H9 (cell line): ENCODE data around the gene INTS3. TPM values are rescaled to one million over a fixed set of nuclear protein-coding genes. Genes with fewer than 3 reads are reported as not detected.

Experiments used
- DNase-seq: peaks from one replicate; pipeline ENCODE4 v3.0.0-alpha.2; 2017
- H2AFZ ChIP-seq: one replicate; pipeline ENCODE4 v1.6.1; 2013; ENCODE audit warnings: mild to moderate bottlenecking, low read length, control low read depth, moderate library complexity
- H2AK5ac ChIP-seq: 2 replicates; pipeline ENCODE4 v1.6.1; 2013; ENCODE audit warnings: low read length, control low read depth, mixed read lengths; ENCODE audit not compliant: insufficient read length
- H2BK120ac ChIP-seq: one replicate; pipeline ENCODE4 v1.6.1; 2013; ENCODE audit warnings: low read depth, mild to moderate bottlenecking, low read length, control low read depth, inconsistent platforms; ENCODE audit not compliant: poor library complexity, severe bottlenecking
- H2BK12ac ChIP-seq: 2 replicates; pipeline ENCODE4 v1.6.1; 2013; ENCODE audit warnings: low read length, control low read depth, mixed read lengths, low read depth; ENCODE audit not compliant: insufficient read length
- H2BK15ac ChIP-seq: 2 replicates; pipeline ENCODE4 v1.6.1; 2013; ENCODE audit warnings: low read depth, low read length, control low read depth
- H2BK20ac ChIP-seq: one replicate; pipeline ENCODE4 v1.6.1; 2013; ENCODE audit warnings: low read depth, mild to moderate bottlenecking, low read length, control low read depth, inconsistent platforms; ENCODE audit not compliant: poor library complexity, severe bottlenecking
- H2BK5ac ChIP-seq: 2 replicates; pipeline ENCODE4 v1.6.1; 2013; ENCODE audit warnings: low read length, control low read depth, mixed read lengths; ENCODE audit not compliant: insufficient read length
- H3K14ac ChIP-seq: 2 replicates; pipeline ENCODE4 v1.6.1; 2013; ENCODE audit warnings: low read length, control low read depth; ENCODE audit not compliant: insufficient read depth
- H3K18ac ChIP-seq: 2 replicates; pipeline ENCODE4 v1.6.1; 2013; ENCODE audit warnings: low read depth, mild to moderate bottlenecking, mixed read lengths, low read length, control low read depth; ENCODE audit not compliant: insufficient read length
- H3K23ac ChIP-seq: 2 replicates; pipeline ENCODE4 v1.6.1; 2013; ENCODE audit warnings: low read length, control low read depth, mixed read lengths, low read depth; ENCODE audit not compliant: insufficient read length
- H3K23me2 ChIP-seq: 2 replicates; pipeline ENCODE4 v1.6.1; 2013; ENCODE audit warnings: low read depth, mild to moderate bottlenecking, mixed read lengths, low read length, control low read depth; ENCODE audit not compliant: insufficient read length, poor library complexity, severe bottlenecking
- H3K27ac ChIP-seq: 2 replicates; pipeline ENCODE4 v1.5.1; 2013; ENCODE audit warnings: low read length, control low read depth, mixed read lengths, low read depth; ENCODE audit not compliant: insufficient read length
- H3K27me3 ChIP-seq: 2 replicates; pipeline ENCODE4 v1.6.1; 2013; ENCODE audit warnings: low read length, control low read depth, inconsistent platforms; ENCODE audit not compliant: insufficient read depth
- H3K4ac ChIP-seq: 2 replicates; pipeline ENCODE4 v1.6.1; 2013; ENCODE audit warnings: low read depth, mild to moderate bottlenecking, control low read depth, inconsistent platforms, low read length, moderate library complexity
- H3K4me1 ChIP-seq: 2 replicates; pipeline ENCODE4 v1.6.1; 2013; ENCODE audit warnings: low read length, control low read depth, inconsistent platforms; ENCODE audit not compliant: insufficient read depth
- H3K4me2 ChIP-seq: 2 replicates; pipeline ENCODE4 v1.6.1; 2013; ENCODE audit warnings: low read length, control low read depth, mixed read lengths; ENCODE audit not compliant: insufficient read length, insufficient read depth
- H3K56ac ChIP-seq: 2 replicates; pipeline ENCODE4 v1.6.1; 2013; ENCODE audit warnings: low read depth, mild to moderate bottlenecking, mixed read lengths, low read length, control low read depth; ENCODE audit not compliant: insufficient read length
- H3K79me1 ChIP-seq: 2 replicates; pipeline ENCODE4 v1.6.1; 2013; ENCODE audit warnings: low read depth, mild to moderate bottlenecking, moderate library complexity, low read length, control low read depth, inconsistent platforms; ENCODE audit not compliant: insufficient read depth, poor library complexity, severe bottlenecking
- H3K79me2 ChIP-seq: 2 replicates; pipeline ENCODE4 v1.6.1; 2013; ENCODE audit warnings: low read length, control low read depth, inconsistent platforms; ENCODE audit not compliant: insufficient read depth
- H3K9ac ChIP-seq: 2 replicates; pipeline ENCODE4 v1.6.1; 2013; ENCODE audit warnings: low read length, control low read depth, mixed read lengths; ENCODE audit not compliant: insufficient read length; ENCODE audit errors: extremely low read depth
- H3K9me3 ChIP-seq: one replicate; pipeline ENCODE4 v1.6.1; 2013; ENCODE audit warnings: low read depth, low read length, inconsistent platforms; ENCODE audit not compliant: control insufficient read depth
- H3T11ph ChIP-seq: one replicate; pipeline ENCODE4 v1.6.1; 2013; ENCODE audit warnings: mild to moderate bottlenecking, low read length, control low read depth, inconsistent platforms
- H4K20me1 ChIP-seq: one replicate; pipeline ENCODE4 v1.6.1; 2013; ENCODE audit not compliant: control insufficient read depth, insufficient read length, insufficient read depth
- H4K5ac ChIP-seq: 2 replicates; pipeline ENCODE4 v1.6.1; 2013; ENCODE audit warnings: low read depth, mild to moderate bottlenecking, mixed read lengths, low read length, control low read depth; ENCODE audit not compliant: insufficient read length
- H4K8ac ChIP-seq: replicated peaks from 2 replicates; pipeline ENCODE4 v1.6.1; 2013; ENCODE audit warnings: low read length, control low read depth, mixed read lengths, low read depth; ENCODE audit not compliant: insufficient read length
- H4K91ac ChIP-seq: 2 replicates; pipeline ENCODE4 v1.6.1; 2013; ENCODE audit warnings: low read depth, mild to moderate bottlenecking, moderate library complexity, mixed read lengths, low read length, control low read depth; ENCODE audit not compliant: insufficient read length
- H3K27ac Mint-ChIP-seq, 3 experiments: 2 replicates in 2 of 3; 3 replicates in 1 of 3; pipeline ENCODE4 v1.8.0; 2020 to 2021; ENCODE audit warnings: mixed read lengths in 3 of 3, mild to moderate bottlenecking in 1 of 3, moderate library complexity in 1 of 3
- H3K27me3 Mint-ChIP-seq: 2 replicates; pipeline ENCODE4 v1.8.0; 2021; ENCODE audit warnings: low read depth, mild to moderate bottlenecking, moderate library complexity, mixed read lengths
- H3K36me3 Mint-ChIP-seq, 3 experiments: 2 replicates in 2 of 3; 3 replicates in 1 of 3; pipeline ENCODE4 v1.8.0; 2020 to 2021; ENCODE audit warnings: low read depth in 3 of 3, mixed read lengths in 3 of 3; ENCODE audit not compliant: insufficient read depth in 1 of 3
- H3K4me1 Mint-ChIP-seq, 2 experiments: 2 replicates each; pipeline ENCODE4 v1.8.0; 2020; ENCODE audit warnings: mixed read lengths in 2 of 2
- H3K4me3 Mint-ChIP-seq, 2 experiments: 2 replicates in 1 of 2; 3 replicates in 1 of 2; pipeline ENCODE4 v1.8.0; 2020 to 2021; ENCODE audit warnings: mild to moderate bottlenecking in 2 of 2, mixed read lengths in 2 of 2, moderate library complexity in 1 of 2
- H3K9me3 Mint-ChIP-seq, 2 experiments: 2 replicates in 1 of 2; 3 replicates in 1 of 2; pipeline ENCODE4 v1.8.0; 2020; ENCODE audit warnings: mild to moderate bottlenecking in 2 of 2, mixed read lengths in 2 of 2, moderate library complexity in 1 of 2
- CTCF ChIP-seq: fragments of 200-600 bp; sonication (generic); conservative IDR thresholded peaks from 3 replicates; pipeline ENCODE4 v1.8.0; 2021; ENCODE audit warnings: antibody characterized with exemption, mild to moderate bottlenecking
- WGBS: extraction: QIAGEN DNeasy Blood & Tissue Kit; methylation state at CpG from one replicate; pipeline ENCODE4 v1.1.7; 2013; ENCODE audit warnings: missing lambda C conversion rate, low lambda C conversion rate, mixed read lengths; ENCODE audit not compliant: insufficient read length; ENCODE audit errors: extremely low coverage; 5-methylcytosine and 5-hydroxymethylcytosine counted together
- total RNA-seq: library from RNA; stranded (reverse); gene quantifications from 2 replicates; pipeline ENCODE4 v1.2.1, GENCODE V29; 2021

INTS3 gene
- total RNA-seq, 1 experiment from 2014 or later, result 67.1 TPM

GRCh38 chr1:153795330-153795837 is 67.5 kb downstream of the INTS3 start:
- Histone ChIP-seq H3T11ph (no peak overlapping the region), H2BK120ac (no peak overlapping the region), H4K8ac (no peak overlapping the region), H3K56ac (no peak overlapping the region), H2BK5ac (no peak overlapping the region), H4K91ac (no peak overlapping the region), H3K18ac (no peak overlapping the region), H3K4me2 (no peak overlapping the region), H3K27me3 (no peaks in the 10 kb centered on the region), H3K9me3 (no peaks in the 10 kb centered on the region), H2BK12ac (no peak overlapping the region), H3K27ac (no peak overlapping the region), H3K4ac (no peak overlapping the region), H3K79me2 (no peaks in the 10 kb centered on the region), H3K4me1 (no peaks in the 10 kb centered on the region), H4K20me1 (no peaks in the 10 kb centered on the region), H3K23me2 (no peaks in the 10 kb centered on the region), H3K9ac (no peak overlapping the region), H3K14ac (peak overlapping the region; percentile 42; the same call in 1 of the 2 replicates), H2BK20ac (no peak overlapping the region), H2AFZ (no peak overlapping the region), H4K5ac (no peak overlapping the region), H2BK15ac (no peak overlapping the region), H2AK5ac (no peak overlapping the region), H3K79me1 (no peaks in the 10 kb centered on the region), H3K23ac (no peak overlapping the region)
- peaks cover 35 to 50% of the 10 kb centered on the region in 2 experiments for H3K4me1 Mint-ChIP-seq
- no peaks in the 10 kb centered on the region for H3K9me3 Mint-ChIP-seq
- peak; percentile 32 for DNase-seq
- no peak for TF ChIP-seq CTCF
- no peak overlapping the region for H3K27ac Mint-ChIP-seq
- H3K4me3 Mint-ChIP-seq, result no peak overlapping the region
- H3K27me3 Mint-ChIP-seq, result peaks cover 2% of the 10 kb centered on the region
- WGBS, result no CpG with 5 or more reads among the region's 18 CpGs
- no peaks in the 10 kb centered on the region for H3K36me3 Mint-ChIP-seq
